Endometrium (tissue), 2 donors: ENCODE measurements around the gene LAGE3.

Experiments
- FAIRE-seq: peaks from 2 replicates; lab custom pipeline; 2012; peaks lifted over from hg19 to GRCh38; lab: Jason Lieb, UNC
- donor health status: control.
- donor health status: control.

Gene LAGE3

DNA sequence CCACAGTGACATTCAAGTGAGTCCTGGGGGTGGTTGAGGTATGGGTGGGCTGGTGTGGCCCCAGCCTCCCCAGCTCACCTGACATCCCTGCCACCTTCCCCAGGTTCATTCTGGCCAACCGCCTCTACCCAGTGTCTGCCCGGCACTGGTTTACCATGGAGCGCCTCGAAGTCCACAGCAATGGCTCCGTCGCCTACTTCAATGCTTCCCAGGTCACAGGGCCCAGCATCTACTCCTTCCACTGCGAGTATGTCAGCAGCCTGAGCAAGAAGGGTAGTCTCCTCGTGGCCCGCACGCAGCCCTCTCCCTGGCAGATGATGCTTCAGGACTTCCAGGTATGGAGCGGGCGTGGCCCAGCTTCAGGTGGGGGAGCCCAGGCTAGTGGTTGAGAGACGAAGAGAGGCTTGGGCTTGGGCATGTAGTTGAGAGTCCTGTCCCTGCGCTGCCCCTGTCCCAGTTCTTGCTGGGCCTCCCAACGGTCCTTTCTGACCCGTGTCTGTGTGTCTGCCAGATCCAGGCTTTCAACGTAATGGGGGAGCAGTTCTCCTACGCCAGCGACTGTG, 43.8 kb downstream of the LAGE3 start:
- FAIRE-seq = no peak

DNA sequence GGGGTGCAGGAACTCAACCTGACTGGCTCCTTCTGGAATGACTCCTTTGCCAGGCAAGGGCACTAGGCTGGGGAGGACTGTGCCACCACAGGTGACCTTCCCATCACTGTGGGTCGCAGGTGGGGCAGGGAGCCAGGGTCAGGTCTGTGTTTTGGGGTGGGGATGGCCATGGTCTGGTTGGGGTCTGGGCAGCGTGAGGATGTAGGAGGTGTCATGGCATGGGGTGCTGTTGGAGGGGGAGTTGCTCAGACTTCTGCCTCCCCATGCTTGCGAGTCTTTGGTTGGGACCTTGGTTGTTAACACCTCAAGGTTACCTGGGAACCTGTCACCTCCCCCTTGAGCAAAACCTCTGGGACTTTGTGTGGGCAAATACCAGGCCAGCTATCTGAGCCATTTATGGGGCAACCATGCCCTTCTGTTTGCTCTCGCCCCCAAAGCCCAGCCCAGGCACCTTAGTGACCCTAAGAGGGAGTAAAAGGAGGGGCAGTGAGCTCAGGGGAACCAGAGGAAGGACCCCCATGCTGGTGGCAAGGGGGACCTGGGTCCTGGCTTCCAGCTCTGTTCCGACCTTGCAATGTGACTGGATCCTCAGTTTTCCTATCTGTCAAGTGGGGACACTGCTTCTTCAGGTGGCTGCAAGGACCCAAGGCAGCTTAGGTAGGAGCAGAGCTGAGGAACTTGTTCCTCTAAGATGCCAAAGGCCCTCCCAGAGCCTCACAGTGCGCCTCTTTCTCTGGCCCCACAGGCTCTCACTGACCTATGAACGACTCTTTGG, 44.5 kb downstream of the LAGE3 start:
- no peak for FAIRE-seq

DNA sequence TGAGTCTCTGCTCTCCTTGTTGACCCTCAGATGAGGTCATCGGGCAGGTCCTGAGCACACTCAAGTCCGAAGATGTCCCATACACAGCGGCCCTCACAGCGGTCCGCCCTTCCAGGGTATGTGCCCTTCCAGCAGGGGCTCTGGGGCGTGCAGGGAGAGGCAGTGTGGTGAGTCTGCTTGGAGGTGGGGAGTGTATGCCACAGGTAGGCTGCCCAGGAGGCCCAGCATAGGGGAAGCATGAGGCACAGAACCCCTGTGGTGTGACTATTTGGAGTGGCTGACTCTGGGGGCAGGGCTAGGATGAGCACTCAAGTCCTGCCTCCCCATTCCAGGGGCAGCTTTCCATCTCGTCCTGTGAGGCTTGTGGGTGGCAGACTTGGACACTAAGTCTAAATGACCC, 45.5 kb downstream of the LAGE3 start:
- FAIRE-seq = no peak

DNA sequence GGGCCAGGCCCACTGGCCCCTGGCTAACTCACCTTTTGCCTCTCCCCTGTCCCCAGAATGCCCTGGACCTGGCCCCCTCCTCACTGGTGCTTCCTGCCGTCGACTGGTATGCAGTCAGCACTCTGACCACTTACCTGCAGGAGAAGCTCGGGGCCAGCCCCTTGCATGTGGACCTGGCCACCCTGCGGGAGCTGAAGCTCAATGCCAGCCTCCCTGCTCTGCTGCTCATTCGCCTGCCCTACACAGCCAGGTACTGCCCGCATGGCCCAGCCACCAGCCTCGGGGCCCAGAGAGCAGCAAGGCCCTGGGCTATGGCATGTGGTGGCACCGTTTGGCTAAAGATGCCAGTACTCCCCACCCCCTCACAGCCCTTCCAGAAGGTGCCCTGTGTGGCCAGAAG, 46.9 kb downstream of the LAGE3 start:
- FAIRE-seq = no peak

DNA sequence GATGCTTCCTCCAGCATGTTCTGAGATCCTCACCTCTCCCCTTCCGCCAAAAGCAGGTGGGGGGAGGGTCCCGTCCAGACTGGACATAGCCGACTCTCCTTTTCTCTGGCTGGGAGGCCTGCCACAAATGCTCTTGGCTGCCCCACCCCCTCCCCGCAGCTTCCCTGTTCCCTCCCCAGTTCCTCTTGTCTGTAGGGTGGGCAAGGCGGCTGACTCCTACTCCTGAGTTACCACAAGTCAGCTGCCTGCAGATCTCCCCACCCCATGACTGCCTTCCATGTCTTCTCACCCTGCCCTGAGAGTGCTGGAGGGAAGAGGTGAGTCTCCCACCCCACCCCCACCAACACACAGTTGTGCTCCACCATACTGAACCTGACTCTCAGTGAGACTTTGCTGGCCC, 47.7 kb downstream of the LAGE3 start:
- FAIRE-seq = no peak

DNA sequence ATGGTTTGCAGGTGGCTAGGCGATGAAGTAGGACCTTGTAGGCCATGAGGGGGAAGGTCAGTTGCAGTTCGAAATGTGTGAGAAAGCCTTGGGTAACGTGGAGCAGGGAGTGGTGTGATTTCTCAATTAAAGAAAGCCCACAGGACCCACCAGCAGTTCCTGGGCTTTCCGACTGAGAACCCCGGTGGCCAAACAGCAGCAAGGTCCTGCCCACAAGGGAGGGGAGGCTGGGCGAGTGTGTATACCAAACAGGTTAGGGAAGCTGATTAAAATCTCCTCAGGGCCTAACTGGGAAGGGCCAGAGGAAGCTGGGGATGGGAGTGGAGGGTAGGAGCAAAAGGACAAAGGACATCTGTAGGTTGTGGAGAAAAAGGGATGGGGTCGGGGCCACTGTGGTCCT, 48.2 kb downstream of the LAGE3 start:
- FAIRE-seq = no peak

DNA sequence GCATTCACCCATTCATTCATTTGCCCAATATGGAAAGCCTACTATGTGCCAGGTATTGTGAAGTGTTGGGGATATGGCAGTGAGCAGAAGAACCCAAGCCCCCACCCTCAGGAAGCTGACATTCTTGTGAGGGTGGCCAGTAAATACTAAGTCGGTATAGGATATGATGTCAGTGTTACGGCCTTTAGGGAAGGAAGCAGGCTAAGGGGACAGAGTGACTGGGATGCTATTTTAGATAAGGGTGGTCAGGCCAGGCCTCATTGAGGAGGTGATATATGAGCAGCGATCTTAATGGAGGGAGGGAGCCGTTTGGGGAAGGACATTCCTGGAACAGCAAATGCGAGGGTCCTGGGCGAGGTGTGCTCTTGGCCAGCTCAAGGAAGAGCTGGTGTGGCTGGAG, 48.6 kb downstream of the LAGE3 start:
- no peak for FAIRE-seq

DNA sequence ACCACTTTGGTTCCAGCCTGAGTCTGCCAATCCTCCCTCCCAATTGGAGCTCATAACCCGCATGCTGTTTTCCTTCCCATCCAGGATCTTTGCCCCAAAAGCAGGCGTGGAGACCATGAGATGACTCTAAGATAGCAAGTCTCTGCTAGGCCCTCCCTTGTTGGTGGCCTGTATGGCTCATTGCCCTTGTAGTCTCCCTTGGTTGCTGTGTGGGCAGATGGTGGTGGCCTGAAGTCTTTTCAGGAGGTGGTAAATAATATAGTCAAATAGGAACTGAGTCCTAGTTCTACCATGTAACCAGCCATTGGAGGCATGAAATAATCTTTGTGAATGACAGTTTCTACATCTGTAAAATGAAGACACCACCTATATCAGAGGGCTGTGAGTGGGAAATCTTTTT, 49.4 kb downstream of the LAGE3 start:
- FAIRE-seq = no peak

DNA sequence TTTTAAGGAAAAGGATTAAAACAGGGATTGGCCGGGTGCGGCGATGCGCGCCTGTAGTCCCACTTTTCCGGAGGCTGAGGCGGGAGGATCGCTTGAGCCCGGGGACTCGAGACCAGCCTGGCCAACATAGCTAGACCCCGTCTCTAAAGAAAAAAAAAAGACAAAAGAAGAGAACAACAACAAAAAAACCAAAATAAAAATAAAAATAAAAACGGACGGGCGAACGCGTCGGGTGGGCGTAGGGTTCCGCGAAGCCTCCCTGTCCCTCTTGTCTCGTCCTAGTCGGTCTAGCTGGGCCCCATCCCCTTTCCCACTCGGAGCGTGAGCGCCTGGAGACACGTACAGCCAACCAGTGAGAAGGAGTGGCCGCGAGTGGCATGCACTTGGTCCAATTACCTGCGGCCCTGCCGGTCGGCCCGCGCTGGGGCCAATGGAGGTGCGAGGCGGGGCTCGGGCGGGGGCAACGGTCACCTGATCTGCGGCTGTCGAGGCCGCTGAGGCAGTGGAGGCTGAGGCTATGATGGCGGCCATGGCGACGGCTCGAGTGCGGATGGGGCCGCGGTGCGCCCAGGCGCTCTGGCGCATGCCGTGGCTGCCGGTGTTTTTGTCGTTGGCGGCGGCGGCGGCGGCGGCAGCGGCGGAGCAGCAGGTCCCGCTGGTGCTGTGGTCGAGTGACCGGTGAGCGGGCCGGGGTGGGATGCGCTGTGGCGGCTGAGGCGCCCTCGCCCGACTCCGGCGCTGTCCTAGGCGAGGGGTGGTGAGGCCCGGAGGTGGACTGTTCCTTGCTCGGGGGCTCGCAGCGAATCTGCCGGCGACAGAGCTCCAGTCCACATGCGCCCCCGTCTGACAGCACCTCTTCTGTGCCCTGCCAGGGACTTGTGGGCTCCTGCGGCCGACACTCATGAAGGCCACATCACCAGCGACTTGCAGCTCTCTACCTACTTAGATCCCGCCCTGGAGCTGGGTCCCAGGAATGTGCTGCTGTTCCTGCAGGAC, 50.6 kb downstream of the LAGE3 start, which contains the start of gene ATP6AP1:
Gene ATP6AP1 (plus strand): TSS at position 502 of the 996 bp plus-strand sequence. CDS start 16 bp downstream, at position 518.
- no peak for FAIRE-seq
